NCI-H187 treated with DMSO at 0.1 percent for 48 hours (cell line): Measurements from ENCODE around the gene WDR18.

Source experiments
- DNase-seq: peaks from one replicate; lab custom pipeline; 2025; lab: John Stamatoyannopoulos, UW

WDR18 gene

DNA sequence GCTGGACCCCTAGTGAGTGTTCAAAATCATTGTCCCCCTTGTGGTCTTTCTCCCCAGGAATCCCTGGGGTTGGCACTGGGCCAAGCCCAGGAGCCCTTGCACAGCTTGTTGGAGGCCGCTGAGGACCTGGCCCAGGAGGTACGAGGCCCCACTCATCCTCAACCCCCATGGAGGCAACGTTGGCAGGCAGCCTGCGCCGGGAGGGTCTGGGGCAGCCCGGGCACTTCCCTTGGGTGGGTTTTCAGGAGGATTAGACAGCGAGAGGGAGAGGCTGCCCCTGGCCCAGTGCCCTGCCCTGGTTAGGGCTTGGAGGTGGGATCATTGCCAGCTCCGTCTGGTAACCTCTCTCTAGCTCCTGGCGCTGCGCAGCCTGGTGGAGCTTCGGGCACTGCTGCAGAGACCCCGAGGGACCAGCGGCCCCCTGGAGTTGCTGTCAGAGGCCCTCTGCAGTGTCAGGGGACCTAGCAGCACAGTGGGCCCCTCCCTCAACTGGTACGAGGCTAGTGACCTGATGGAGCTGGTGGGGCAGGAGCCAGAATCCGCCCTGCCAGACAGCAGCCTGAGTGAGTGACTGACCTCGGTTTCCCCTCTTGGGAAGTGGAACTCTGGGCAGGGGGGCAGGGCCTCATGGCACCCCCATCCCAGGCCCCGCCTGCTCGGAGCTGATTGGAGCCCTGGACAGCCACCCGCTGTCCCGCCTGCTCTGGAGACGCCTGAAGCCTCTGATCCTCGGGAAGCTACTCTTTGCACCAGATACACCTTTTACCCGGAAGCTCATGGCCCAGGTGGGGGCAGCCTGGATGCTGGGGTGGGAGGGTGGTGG lies 58.8 kb downstream of the WDR18 start:
- DNase-seq = no peak
